SU-DHL-6 (cell line): ENCODE data around the gene AFM.

Source experiments
- H2AFZ ChIP-seq: fragments of 200-600 bp; sonication (generic); 2 replicates; pipeline ENCODE4 v1.6.1; 2014; ENCODE audit warnings: low read depth, mild to moderate bottlenecking, moderate library complexity, mixed read lengths, antibody characterized with exemption, low read length; ENCODE audit not compliant: severe bottlenecking
- H3F3A ChIP-seq: fragments of 200-600 bp; shearing (Covaris generic); 2 replicates; pipeline ENCODE4 v1.6.0; 2016; ENCODE audit warnings: antibody characterized with exemption, mild to moderate bottlenecking; ENCODE audit not compliant: insufficient read depth
- H3K27ac ChIP-seq: fragments of 200-600 bp; sonication (generic); 2 replicates; pipeline ENCODE4 v1.5.1; 2016; ENCODE audit warnings: low read depth, mild to moderate bottlenecking, low read length, moderate library complexity, mixed read lengths
- H3K27me3 ChIP-seq: fragments of 200-600 bp; sonication (generic), shearing (Covaris generic); 2 replicates; pipeline ENCODE4 v1.6.0; 2014; ENCODE audit warnings: mild to moderate bottlenecking, low read length
- H3K36me3 ChIP-seq: fragments of 200-600 bp; sonication (generic); 2 replicates; pipeline ENCODE4 v1.6.1; 2014; ENCODE audit warnings: mild to moderate bottlenecking, low read length, mixed read lengths
- H3K4me2 ChIP-seq: fragments of 300-600, 200-600 bp; shearing (Covaris generic), sonication (generic); 2 replicates; pipeline ENCODE4 v1.6.0; 2014; ENCODE audit warnings: low read length, low read depth, mild to moderate bottlenecking; ENCODE audit not compliant: poor library complexity, severe bottlenecking
- H3K4me3 ChIP-seq: fragments of 200-600 bp; sonication (generic); 2 replicates; pipeline ENCODE4 v1.5.1; 2014; ENCODE audit warnings: antibody characterized with exemption, low read length, mild to moderate bottlenecking, mixed read lengths; ENCODE audit not compliant: insufficient read depth, poor library complexity, severe bottlenecking
- H3K79me2 ChIP-seq: fragments of 200-600 bp; sonication (generic); 2 replicates; pipeline ENCODE4 v1.6.1; 2014; ENCODE audit warnings: mild to moderate bottlenecking, low read length, moderate library complexity; ENCODE audit not compliant: insufficient read depth
- H3K9ac ChIP-seq: fragments of 200-600 bp; sonication (generic); 2 replicates; pipeline ENCODE4 v1.7.0; 2014; ENCODE audit warnings: mild to moderate bottlenecking, low read length
- H3K9me2 ChIP-seq: fragments of 200-600 bp; sonication (generic); replicated peaks from 2 replicates; pipeline ENCODE4 v1.6.1; 2014; ENCODE audit warnings: low read length; ENCODE audit not compliant: insufficient read depth
- H3K9me3 ChIP-seq: fragments of 200-600 bp; sonication (generic); 2 replicates; pipeline ENCODE4 v1.6.1; 2014; ENCODE audit warnings: low read length, mixed read lengths; ENCODE audit not compliant: insufficient read depth
- H4K20me1 ChIP-seq: fragments of 200-600 bp; sonication (generic); 2 replicates; pipeline ENCODE4 v1.6.1; 2014; ENCODE audit warnings: low read depth, mild to moderate bottlenecking, antibody characterized with exemption, low read length, moderate library complexity, mixed read lengths
- CTCF ChIP-seq: fragments of 200-600 bp; sonication (generic); IDR thresholded peaks from one replicate; pipeline ENCODE4 v1.5.1; 2017; ENCODE audit warnings: antibody characterized with exemption, mild to moderate bottlenecking, low read length, moderate library complexity; ENCODE audit not compliant: insufficient read depth, poor library complexity, severe bottlenecking
- EZH2phosphoT487 ChIP-seq: fragments of 200-600 bp; sonication (generic), shearing (Covaris generic); conservative IDR thresholded peaks from 2 replicates; pipeline ENCODE4 v1.6.1; 2018; ENCODE audit warnings: mild to moderate bottlenecking, antibody characterized with exemption, low read length, moderate library complexity, mixed read lengths

The AFM gene

DNA sequence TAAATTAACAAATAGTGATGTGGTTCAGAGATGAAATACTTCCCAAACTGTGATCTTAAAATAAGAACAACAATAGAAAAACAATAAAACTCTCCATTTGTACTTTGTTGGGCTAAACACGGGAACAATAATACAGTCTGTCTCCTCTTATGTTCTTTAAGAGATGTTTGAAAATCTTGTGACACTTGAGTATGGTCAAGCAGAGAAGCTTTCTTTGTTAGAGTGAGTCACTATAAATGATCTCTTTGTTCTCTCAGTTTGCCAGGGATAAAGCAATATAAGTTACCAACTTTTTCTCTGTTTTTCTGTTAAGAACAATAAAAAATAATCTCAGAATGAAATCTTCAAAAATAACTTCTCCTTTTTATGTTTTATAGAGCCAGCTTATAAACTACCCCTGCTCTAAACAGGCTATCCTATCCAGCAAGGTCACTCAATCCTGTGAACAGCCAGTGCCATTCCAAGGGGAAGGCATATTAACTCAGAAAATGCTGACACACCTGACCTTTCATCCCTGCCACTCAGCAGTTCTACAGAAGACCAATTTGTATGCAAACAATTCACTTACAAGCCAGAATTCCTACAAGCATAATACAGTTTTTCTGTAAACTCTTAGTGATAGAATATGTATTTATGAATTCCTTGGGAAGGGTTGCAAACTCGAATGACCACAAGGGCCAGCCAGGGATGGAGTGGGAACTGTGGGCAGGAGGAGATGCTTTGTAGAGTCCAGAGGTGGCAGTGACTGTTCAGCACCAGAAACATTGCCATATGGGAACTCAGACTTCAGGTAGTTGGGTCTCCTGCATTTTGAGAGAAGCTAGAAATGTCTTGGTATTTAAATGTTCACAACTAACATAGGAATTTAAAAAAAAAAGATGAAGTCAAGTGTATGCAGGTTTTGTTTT, 52.2 kb downstream of the AFM start:
- TF ChIP-seq EZH2phosphoT487 = no peak
- TF ChIP-seq CTCF = no peak
- Histone ChIP-seq H3K27ac (no peak overlapping the region), H3K4me3 (no peak overlapping the region)

GRCh38 chr4:73538162-73538561, 56.6 kb downstream of the AFM start:
- Histone ChIP-seq H2AFZ (no peak overlapping the region), H3K9ac (no peak overlapping the region), H3K4me2 (no peak overlapping the region), H3F3A (no peaks in the 10 kb centered on the region), H3K9me2 (no peaks in the 10 kb centered on the region), H3K27me3 (no peaks in the 10 kb centered on the region), H3K79me2 (no peaks in the 10 kb centered on the region), H4K20me1 (no peaks in the 10 kb centered on the region), H3K36me3 (no peaks in the 10 kb centered on the region), H3K27ac (no peak overlapping the region), H3K4me3 (no peak overlapping the region), H3K9me3 (no peaks in the 10 kb centered on the region)
- TF ChIP-seq CTCF = no peak
- TF ChIP-seq EZH2phosphoT487 = no peak

More for the DNA sequence above, 52.2 kb downstream of the AFM start:
- H4K20me1 ChIP-seq = no peaks in the 10 kb centered on the region
- H2AFZ ChIP-seq = no peak overlapping the region
- no peaks in the 10 kb centered on the region for H3K79me2 ChIP-seq
- H3K9me3 ChIP-seq = no peaks in the 10 kb centered on the region
- no peaks in the 10 kb centered on the region for H3K36me3 ChIP-seq
- no peaks in the 10 kb centered on the region for H3K9me2 ChIP-seq
- H3K27me3 ChIP-seq = no peaks in the 10 kb centered on the region
- H3K4me2 ChIP-seq = no peak overlapping the region
- no peaks in the 10 kb centered on the region for H3F3A ChIP-seq
- no peak overlapping the region for H3K9ac ChIP-seq

- Histone ChIP-seq H3K9ac (no peak overlapping the region), H2AFZ (no peak overlapping the region), H3K9me3 (no peaks in the 10 kb centered on the region), H3K4me3 (no peak overlapping the region), H3K36me3 (no peaks in the 10 kb centered on the region), H3K27ac (no peak overlapping the region), H3K27me3 (no peaks in the 10 kb centered on the region), H3F3A (no peaks in the 10 kb centered on the region), H3K79me2 (no peaks in the 10 kb centered on the region), H3K4me2 (no peak overlapping the region), H3K9me2 (no peaks in the 10 kb centered on the region), H4K20me1 (no peaks in the 10 kb centered on the region)
- no peak for TF ChIP-seq EZH2phosphoT487
- TF ChIP-seq CTCF = no peak
These were observed 57.8 kb downstream of the AFM start for GRCh38 chr4:73539386-73539785.
